Epithelial cell of prostate (primary cell): Measurements from ENCODE around the gene DNAJC15.
"Not testable (repeated sequence)": the region's sequence is repeated elsewhere in the genome, so short reads cannot be mapped to it uniquely, and the experiment has no call there.

ENCODE experiments used
- DNase-seq: peaks from one replicate; pipeline ENCODE4 v3.0.0-alpha.2; 2011; ENCODE audit warnings: low read depth, low spot score
- H3K27ac ChIP-seq: fragments of 450-650 bp; 2 replicates; pipeline ENCODE4 v1.5.1; 2017; ENCODE audit warnings: mild to moderate bottlenecking

Gene DNAJC15

DNA sequence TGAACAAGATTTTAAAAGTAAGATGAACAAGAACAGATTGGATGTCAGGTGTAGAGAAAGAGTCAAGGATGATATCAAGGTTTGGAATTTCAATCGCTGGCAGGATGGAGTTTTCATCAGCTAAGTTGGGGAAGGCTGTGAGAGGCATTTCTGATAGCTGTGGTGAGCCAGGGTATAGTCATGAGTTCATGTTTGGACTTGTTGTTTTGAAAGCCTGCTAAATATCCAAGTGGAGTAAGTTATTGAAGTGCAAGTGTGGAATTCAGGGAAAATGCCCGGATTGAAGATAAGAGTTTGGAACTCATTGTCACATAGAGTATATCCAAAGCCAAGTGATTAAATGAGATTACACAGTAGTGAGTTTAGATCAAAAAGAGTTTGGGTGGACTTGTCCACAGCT lies 20.4 kb upstream of the DNAJC15 start:
- peak; percentile 58 for DNase-seq
- peak overlapping the region; percentile 88 for H3K27ac ChIP-seq

DNA sequence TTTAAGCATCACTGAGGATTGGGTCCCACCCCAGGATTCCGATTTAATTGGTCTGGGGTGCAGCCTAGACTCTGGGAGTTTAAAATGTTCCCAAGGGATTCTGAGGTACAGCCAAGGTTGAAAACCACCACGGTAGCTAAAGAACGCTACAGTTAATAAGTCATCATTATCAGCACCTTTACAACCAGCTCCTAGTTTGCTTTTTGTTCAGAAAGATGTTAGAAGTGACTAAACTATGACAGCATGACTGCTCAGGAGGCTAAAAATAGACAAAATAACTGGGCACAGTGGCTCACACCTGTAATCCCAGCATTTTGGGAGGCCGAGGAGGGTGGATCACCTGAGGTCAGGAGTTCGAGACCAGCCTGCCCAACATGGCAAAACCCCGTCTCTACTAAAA lies 19.7 kb upstream of the DNAJC15 start:
- H3K27ac ChIP-seq: peak overlapping the region; percentile 88
- no peak for DNase-seq

DNA sequence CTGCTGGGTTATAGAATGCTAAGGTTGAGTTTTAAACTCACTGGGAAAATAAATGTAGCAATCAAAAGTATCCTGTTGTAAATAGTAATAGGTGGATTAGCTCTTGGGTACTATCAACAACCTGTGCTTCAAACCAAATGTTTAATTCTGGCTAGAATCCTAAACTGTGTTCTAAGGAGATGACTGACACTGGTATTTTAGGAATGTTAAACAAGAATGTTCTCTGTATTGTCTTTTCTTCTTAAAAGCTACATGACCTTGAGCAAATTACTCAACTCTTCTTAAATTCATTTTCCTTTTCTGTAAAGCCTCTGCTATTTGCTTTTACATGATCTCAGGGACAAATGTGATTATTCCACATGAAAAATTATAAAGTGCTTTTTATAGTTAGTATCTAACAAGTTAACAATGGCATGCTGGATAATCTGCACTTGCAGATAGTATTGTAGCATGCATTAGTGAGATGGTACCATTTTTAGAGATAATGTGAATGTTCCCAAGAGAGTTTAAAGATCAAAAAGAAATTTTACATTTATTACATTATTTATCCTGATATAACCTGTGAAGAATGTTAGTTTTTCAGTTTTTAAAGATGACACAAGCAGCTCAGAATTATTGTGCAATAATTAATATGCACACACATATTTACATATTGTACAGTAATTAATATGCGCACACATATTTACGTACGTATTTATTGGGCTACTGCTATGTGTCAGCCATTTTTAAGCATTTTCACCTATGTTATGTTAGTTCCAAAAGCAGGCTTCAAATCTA lies 17.7 kb upstream of the DNAJC15 start:
- peak overlapping the region; percentile 44 for H3K27ac ChIP-seq
- no peak for DNase-seq

DNA sequence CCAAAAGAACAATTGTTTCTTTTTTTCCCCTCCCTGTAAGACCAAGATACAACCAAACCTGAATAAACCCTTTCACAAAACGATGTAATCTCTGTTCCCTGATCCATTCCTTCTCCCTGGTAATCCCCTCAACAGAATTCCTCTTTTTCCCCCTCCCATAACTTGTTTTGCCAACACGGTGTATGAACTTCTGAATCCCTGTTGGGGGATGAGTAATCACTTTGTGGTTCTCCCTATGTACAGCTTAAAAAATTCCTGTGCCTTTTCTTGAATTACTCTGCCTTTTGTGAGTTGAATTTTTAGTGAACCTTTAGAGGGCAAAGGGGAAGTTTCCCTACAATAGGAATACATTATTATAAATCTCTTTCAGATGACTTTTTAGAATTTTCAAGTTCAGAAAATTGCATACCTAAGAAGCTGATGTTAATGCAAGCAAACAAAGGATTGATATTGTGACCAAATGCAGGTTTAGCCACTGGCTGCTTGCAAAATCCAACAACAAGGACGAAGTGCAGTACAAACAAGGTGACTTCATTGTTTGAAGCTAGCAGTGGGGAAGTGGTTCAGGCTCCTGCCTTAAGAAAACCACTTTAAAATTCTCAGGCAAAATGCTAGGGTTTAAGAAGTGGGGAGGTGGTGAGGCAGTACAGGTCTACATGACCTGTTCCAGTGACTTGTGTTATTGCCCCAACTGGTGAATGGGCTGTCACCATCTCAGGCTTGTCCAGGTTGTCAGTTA lies 16.3 kb upstream of the DNAJC15 start:
- H3K27ac ChIP-seq: peak overlapping the region; percentile 16
- DNase-seq: no peak

DNA sequence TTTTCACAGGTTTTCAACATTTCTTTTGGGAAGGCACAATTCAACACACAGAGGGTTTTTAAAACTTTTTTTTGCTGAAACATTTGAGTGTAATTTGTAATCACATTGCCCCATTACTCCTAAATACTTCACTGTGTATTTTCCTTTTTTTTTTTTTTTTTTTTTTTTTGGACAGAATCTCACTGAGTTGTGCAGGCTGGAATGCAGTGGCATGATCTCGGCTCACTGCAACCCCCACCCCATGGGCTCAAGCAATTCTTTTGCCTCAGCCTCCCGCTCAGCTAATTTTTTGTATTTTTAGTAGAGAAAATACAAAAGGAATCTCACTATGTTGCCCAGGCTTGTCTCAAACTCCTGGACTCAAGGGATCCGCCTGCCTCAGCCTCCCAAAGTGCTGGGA lies 14.8 kb upstream of the DNAJC15 start:
- no peak overlapping the region for H3K27ac ChIP-seq
- no peak for DNase-seq

DNA sequence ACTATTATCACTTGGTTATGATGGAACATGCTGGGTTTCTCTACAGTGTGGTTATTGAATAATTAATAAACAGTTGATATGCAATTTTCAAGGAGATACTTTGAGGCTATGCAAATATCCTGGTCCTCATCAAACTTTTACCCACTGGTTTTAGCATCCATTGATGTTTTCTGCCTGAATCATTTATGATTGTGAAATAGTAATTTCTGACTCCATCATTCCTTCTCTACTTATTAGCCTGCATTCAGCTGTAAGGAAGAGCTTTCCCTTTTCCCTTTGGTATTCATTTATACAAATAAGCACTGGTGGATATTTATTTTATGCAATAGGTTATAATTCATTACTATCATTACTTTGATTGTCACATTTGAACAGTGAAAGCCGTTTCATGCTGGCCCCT lies 13.9 kb upstream of the DNAJC15 start:
- no peak for DNase-seq
- no peak overlapping the region for H3K27ac ChIP-seq

DNA sequence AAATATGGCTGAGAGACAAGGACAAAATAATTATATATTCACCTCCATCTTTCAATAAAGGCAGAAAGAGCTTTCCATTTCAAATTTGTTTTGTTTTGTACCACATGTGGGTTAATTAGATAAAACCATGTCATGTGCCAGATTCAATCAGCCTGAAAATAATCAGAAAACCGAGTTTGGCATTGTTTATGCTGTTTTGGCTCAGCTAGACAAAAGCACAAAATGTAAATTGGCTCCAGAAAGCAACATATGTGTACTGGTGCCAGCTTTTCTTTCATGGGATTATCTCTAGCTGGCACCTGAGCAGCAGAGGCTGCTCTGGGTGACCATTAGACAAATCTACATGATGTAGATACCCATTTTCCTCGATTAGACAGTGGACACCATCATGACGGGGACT lies 9.2 kb upstream of the DNAJC15 start:
- no peak for DNase-seq

DNA sequence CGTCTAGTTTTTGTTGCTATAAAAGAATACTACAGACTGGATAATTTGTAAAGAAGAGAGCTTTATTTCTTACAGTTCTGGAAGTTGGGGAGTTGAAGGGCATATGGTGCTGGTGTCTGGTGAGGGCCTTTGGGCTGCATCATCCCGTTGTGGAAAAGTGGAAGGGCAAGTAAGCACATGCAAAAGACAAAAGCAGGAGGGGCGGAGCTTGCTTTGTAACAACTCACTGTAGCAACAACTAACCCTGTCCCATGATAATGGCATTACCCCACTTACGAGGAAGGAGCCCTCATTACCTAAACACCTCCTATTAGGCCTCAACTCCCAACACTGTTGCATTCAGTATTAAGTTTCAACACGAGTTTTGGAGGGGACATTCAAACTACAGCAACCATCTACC lies 7.2 kb upstream of the DNAJC15 start:
- DNase-seq: no peak

More for the DNA sequence above, 9.2 kb upstream of the DNAJC15 start:
- H3K27ac ChIP-seq: no peak overlapping the region

DNA sequence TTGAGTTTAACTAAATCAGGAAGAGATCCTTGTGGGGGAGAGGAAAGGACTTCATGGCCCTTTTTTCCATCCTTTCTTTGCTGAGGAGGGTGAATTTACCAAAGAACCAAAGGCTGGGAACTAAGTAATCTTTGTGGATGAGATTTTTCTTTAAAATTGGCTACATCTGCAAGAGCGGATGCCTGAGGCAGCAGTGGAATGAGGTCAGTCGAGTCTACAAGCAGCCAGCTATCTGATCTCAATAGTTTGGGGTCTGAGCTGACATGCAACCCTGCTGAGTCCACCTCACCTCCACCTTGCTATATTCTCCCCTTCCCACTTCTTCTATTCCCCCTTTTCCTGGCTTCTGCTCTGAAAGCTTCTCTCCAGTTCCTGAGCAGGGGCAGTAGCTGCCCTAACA lies 3.6 kb upstream of the DNAJC15 start:
- DNase-seq: no peak

More for the DNA sequence above, 7.2 kb upstream of the DNAJC15 start:
- no peak overlapping the region for H3K27ac ChIP-seq

DNA sequence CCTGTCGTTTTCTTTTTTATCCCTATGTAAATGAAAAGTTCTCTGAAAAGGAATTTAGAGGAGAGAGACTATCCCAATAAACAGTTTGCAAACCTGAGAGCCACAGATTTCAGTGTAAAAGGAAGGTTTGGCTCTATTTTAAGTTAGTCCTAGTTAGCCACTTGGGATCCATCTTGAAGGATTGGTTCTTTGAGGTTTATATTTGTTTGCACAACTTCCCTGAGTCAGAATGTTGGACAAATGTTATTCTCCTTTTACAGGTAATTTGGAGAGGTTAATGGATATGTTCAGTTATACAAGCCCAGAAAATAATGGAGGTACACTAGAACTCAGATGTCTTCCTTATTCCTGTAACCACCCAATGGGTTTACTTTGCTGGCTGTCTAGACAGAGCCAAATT lies 2.6 kb upstream of the DNAJC15 start:
- DNase-seq: no peak
- H3K27ac ChIP-seq: no peak overlapping the region

More for the DNA sequence above, 3.6 kb upstream of the DNAJC15 start:
- H3K27ac ChIP-seq: no peak overlapping the region

DNA sequence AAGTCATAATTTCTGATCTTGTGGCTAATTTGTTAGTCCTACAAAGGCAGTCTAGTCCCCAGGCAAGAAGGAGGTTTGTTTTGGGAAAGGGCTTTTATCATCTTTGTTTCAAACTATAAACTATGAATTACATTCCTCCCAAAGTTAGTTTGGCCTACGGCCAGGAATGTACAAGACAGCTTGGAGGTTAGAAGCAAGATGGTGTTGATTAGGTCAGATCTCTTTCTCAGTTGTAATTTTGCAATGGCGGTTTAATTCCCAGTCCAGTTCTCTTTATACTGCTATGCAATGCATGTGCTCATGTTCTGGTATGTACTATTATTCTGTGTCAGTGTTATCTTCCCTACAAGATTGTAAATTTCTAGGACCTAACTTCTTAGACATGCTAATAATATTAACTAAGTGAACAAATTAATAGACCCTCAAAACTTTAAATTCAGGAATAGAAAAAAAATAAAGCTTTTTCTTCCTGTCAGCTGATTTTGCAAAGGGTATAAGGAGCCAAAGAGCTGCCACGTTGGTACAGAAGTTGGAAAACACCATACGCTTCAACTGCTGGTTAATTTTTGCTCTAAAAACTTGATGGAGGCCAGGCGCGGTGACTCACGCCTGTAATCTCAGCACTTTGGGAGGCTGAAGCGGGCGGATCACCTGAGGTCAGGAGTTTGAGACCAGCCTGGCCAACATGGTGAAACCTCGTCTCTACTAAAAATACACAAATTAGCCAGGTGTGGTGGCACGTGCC lies 1.3 kb upstream of the DNAJC15 start:
- no peak for DNase-seq
- H3K27ac ChIP-seq: no peak overlapping the region

DNA sequence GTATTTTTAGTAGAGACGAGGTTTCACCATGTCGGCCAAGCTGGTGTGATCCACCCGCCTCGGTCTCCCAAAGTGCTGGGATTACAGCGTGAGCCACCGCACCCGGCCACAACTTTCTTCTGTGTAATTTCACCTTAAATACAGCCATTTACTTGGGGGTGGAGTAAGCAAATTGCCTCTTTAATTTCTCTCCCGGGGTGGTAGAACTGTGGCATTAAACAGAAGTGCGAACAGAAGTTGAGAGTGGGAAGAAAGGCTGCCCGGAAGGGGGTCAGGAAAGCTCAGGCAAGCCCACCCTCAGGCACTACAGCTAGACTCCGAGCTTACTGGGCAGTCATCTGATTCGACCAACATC lies 475 bp upstream of the DNAJC15 start:
- no peak overlapping the region for H3K27ac ChIP-seq
- no peak for DNase-seq

DNA sequence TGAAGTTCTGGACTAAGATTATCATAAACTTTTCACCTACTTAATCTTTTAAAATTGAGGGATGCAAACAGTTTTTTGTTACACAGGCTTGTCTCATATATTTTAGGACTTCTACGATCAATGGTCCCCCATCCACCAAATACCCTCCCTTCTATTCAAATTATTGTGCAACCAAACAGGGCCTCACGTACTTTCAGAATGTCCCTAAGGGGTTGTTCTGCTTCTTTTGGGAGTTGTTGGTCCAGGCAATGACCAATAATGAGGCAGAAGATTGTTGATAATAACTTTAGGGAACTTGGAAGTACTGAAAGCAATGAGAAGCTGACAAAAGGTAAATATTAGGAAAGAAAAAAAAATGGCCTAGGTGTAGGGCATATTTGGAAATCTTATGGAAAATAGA lies 2.9 kb downstream of the DNAJC15 start:
- no peak for DNase-seq
- H3K27ac ChIP-seq: no peak overlapping the region

DNA sequence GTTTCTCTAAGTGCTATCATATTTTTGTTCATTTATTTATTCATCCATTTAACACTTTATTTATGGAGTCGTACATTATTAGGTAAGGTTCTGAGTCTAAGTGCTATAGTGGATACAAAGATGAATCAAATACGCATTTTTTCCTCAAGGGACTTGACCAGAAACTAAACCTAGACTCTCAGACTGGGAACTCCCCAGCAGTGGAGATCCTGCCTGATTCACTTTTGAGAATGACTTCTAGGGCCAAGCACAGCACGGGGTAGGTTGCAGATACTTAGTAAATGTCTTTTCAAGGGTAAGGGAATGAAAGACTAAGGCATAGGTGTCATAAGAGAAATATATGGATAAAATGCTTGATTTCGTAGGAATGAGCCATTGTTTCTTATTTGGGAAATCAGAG lies 7.2 kb downstream of the DNAJC15 start:
- no peak for DNase-seq

DNA sequence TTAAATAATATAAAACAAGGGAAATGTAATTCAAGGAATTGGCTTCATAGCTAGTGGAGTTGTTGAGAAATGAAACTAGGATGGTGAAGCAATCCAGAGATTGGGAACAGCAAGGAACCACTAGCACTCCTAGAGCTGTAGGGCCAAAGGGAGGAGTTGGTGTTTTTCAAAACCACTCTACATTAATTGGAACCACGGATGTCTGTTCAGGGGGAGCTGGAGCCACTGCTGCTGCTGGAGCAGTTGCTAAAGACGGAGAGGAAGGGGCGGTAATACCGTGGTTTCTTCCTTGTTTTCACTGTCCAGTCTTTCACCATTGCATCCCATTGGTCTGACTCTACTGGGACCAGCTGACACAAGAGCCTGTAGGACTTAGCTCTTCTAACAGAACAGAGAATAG lies 8.5 kb downstream of the DNAJC15 start:
- DNase-seq: no peak
- H3K27ac ChIP-seq: no peak overlapping the region

More for the DNA sequence above, 7.2 kb downstream of the DNAJC15 start:
- no peak overlapping the region for H3K27ac ChIP-seq

DNA sequence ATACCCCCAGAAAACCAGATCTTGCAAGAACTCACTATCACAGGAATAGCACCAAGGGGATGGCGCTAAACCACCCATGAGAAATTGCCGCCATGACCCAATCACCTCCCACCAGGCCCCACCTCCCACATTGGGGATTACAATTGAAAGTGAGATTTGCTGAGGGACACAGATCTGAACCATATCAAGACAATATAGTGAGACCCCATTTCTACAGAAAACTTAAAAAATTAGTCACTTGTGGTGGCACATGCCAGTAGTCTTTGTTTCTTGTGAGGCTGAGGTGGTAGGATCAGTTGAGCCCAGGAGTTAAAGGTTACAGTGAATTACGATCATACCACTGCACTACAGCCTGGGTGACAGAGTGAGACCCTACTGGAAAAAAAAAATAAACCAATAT lies 9.7 kb downstream of the DNAJC15 start:
- H3K27ac ChIP-seq: no peak overlapping the region
- no peak for DNase-seq

DNA sequence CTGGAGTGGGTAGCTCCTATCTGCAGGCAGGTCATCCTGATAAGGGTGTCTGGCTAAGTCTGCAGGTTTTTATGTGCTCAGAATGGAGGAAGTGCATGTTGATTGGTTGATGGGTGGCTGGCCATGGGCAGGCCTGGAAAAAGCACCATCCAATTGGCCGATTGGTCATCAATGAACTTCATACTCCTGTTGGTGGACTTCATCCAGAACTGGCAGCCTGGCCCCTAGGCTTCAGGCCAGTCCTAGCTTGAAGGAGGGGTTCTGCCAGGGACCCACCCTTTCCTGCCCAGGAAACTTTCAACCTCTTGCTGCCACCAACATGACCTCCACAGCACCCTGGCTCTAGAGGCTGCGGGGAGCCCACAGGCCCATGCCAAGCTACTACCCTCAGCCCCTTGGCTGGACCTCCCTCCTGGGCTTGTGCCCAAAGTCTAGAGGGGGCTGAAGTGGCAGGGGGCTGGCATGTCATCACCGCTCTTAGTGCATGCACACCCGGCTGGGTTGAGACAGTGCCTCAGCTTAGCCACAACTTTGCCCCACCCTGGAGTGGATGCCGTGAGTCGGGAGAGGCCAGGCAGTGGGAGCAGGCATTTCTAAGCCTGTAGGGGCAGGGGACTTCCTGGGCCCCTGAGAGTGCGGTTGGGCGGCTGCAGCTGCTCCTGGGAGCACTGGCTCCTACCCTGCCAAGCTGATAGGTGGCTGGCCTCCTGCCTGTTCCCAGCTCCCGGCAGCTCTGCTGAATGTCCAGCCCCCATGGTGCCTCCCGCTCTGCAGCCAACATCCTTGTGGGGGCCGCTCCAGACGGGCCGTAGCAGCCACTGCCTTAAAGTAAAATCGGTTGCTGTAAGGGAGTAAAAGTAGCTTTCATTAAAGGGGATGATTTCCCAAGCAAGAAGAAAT lies 13.2 kb downstream of the DNAJC15 start:
- no peak overlapping the region for H3K27ac ChIP-seq
- DNase-seq: no peak

DNA sequence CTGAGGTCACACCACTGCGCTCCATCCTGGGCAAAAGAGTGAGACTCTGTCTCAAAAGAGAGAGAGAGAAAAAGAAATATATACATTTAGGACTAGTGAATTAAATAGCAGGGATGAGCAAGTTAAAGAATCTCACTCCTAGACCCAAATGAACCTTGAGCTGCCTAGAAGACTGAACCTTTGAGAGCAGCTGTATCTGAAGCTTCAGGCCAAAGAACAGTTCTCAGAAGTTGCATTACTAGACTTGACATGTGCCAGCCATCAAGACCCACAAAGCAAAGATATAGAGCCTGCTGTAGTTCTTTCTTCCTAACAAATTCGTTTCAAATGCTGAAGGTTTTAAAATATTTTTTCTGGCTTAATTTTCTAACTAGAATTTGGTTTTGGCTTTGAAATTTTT lies 16.6 kb downstream of the DNAJC15 start:
- DNase-seq: no peak
- no peak overlapping the region for H3K27ac ChIP-seq

DNA sequence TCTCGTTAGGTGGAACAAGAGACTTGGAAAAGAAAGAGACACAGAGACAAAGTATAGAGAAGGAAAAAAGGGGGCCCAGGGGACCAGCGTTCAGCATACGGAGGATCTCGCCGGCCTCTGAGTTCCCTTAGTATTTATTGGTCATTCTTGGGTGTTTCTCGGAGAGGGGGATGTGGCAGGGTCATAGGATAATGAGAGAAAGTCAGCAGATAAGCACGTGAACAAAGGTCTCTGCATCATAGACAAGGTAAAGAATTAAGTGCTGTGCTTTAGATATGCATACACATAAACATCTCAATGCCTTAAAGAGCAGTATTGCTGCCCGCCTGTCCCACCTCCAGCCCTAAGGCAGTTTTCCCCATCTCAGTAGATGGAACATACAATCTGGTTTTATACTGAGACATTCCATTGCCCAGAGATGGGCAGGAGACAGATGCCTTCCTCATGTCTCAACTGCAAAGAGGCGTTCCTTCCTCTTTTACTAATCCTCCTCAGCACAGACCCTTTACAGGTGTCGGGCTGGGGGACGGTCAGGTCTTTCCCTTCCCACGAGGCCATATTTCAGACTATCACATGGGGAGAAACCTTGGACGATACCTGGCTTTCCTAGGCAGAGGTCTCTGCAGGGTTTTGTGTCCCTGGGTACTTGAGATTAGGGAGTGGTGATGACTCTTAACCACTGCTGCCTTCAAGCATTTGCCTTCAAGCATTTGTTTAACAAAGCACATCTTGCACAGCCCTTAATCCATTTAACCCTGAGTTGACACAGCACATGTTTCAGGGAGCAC lies 17.4 kb downstream of the DNAJC15 start:
- DNase-seq, H3K27ac ChIP-seq: not testable (repeated sequence)
